Body of pancreas (tissue), 4 donors: ENCODE data around the gene TGFBR3.
"Not testable (repeated sequence)": the region's sequence is repeated elsewhere in the genome, so short reads cannot be mapped to it uniquely, and the experiment has no call there.

Experiments
- POLR2A ChIP-seq, 3 donors: fragments of 450-650 bp; IDR thresholded peaks; one replicate each; pipeline ENCODE4 v1.6.1; 2016; ENCODE audit warnings: antibody characterized with exemption in 3 of 3, mild to moderate bottlenecking in 2 of 3
- TF ChIP-seq, protein P1 (sequence below), 7 experiments: fragments of 450-650 bp in 4 of 7; fragments of 200-600 bp in 3 of 7; sonication (generic) in 3 of 7; IDR thresholded peaks; one replicate each; pipeline ENCODE4 v1.5.1; 2016 to 2019; ENCODE audit warnings: antibody characterized with exemption in 7 of 7

DNA sequence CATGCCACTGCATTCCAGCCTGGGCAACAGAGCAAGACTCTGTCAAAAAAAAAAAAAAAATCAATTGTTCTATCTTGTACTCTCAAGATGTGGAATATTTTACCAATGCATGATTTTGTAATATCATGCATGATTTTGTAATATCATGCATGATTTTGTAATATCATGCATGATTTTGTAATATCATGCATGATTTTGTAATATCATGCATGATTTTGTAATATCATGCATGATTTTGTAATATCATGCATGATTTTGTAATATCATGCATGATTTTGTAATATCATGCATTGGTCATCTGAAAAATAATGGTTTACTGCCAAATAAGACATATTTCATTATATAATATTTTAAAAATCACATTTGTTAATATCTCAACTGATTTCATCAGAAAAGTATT lies 45.7 kb downstream of the TGFBR3 start:
- TF ChIP-seq, protein P1, sequence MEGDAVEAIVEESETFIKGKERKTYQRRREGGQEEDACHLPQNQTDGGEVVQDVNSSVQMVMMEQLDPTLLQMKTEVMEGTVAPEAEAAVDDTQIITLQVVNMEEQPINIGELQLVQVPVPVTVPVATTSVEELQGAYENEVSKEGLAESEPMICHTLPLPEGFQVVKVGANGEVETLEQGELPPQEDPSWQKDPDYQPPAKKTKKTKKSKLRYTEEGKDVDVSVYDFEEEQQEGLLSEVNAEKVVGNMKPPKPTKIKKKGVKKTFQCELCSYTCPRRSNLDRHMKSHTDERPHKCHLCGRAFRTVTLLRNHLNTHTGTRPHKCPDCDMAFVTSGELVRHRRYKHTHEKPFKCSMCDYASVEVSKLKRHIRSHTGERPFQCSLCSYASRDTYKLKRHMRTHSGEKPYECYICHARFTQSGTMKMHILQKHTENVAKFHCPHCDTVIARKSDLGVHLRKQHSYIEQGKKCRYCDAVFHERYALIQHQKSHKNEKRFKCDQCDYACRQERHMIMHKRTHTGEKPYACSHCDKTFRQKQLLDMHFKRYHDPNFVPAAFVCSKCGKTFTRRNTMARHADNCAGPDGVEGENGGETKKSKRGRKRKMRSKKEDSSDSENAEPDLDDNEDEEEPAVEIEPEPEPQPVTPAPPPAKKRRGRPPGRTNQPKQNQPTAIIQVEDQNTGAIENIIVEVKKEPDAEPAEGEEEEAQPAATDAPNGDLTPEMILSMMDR (IDR thresholded peaks at IDR 0.05) = not testable (repeated sequence)
- not testable (repeated sequence) for TF ChIP-seq POLR2A (IDR thresholded peaks at IDR 0.05)
